ENCODE results near the gene CCL28.

CCL28 gene

GRCh38 chr5:43353668-43354067 is 58.5 kb downstream of the CCL28 start:
- H4K20me1 ChIP-seq (ENCODE audit: insufficient read depth) = no peaks in the 10 kb centered on the region
- no peak for TF ChIP-seq CTCF (conservative IDR thresholded peaks at IDR 0.05; ENCODE audit: low read depth, low read length)

GRCh38 chr5:43352915-43353314 is 59.3 kb downstream of the CCL28 start:
- no peak overlapping the region for H3K4me3 ChIP-seq (IDR thresholded peaks at IDR 0.05; ENCODE audit: insufficient read depth, low read depth, low read length)
- H3K79me2 ChIP-seq (ENCODE audit: insufficient read depth, low read depth) = no peaks in the 10 kb centered on the region
- H4K20me1 ChIP-seq (ENCODE audit: insufficient read depth) = no peaks in the 10 kb centered on the region
- no peak overlapping the region for H3K27ac ChIP-seq
- no peak overlapping the region for H3K4me2 ChIP-seq
- H3K36me3 ChIP-seq (ENCODE audit: insufficient read depth) = no peaks in the 10 kb centered on the region
- TF ChIP-seq CTCF (conservative IDR thresholded peaks at IDR 0.05; ENCODE audit: low read depth, low read length) = no peak
- H2AFZ ChIP-seq (ENCODE audit: low read depth) = no peak overlapping the region
- H3K4me1 ChIP-seq (ENCODE audit: low read depth, poor library complexity, severe bottlenecking) = no peaks in the 10 kb centered on the region
- H3K27me3 ChIP-seq (ENCODE audit: insufficient read depth, low read depth) = no peaks in the 10 kb centered on the region
- no peak overlapping the region for H3K9ac ChIP-seq

More at GRCh38 chr5:43353668-43354067, 58.5 kb downstream of the CCL28 start:
- H3K4me3 ChIP-seq (IDR thresholded peaks at IDR 0.05; ENCODE audit: insufficient read depth, low read depth, low read length) = no peak overlapping the region
- H2AFZ ChIP-seq (ENCODE audit: low read depth) = no peak overlapping the region
- H3K27ac ChIP-seq = no peak overlapping the region
- no peaks in the 10 kb centered on the region for H3K36me3 ChIP-seq (ENCODE audit: insufficient read depth)
- H3K4me2 ChIP-seq = no peak overlapping the region
- no peaks in the 10 kb centered on the region for H3K4me1 ChIP-seq (ENCODE audit: low read depth, poor library complexity, severe bottlenecking)
- H3K27me3 ChIP-seq (ENCODE audit: insufficient read depth, low read depth) = no peaks in the 10 kb centered on the region
- H3K9ac ChIP-seq = no peak overlapping the region
- H3K79me2 ChIP-seq (ENCODE audit: insufficient read depth, low read depth) = no peaks in the 10 kb centered on the region

GRCh38 chr5:43352131-43352530 is 60.1 kb downstream of the CCL28 start:
- H3K4me3 ChIP-seq (IDR thresholded peaks at IDR 0.05; ENCODE audit: insufficient read depth, low read depth, low read length) = no peak overlapping the region
- H3K36me3 ChIP-seq (ENCODE audit: insufficient read depth) = no peaks in the 10 kb centered on the region
- TF ChIP-seq CTCF (conservative IDR thresholded peaks at IDR 0.05; ENCODE audit: low read depth, low read length) = no peak
- H2AFZ ChIP-seq (ENCODE audit: low read depth) = no peak overlapping the region
- H3K79me2 ChIP-seq (ENCODE audit: insufficient read depth, low read depth) = no peaks in the 10 kb centered on the region
- no peaks in the 10 kb centered on the region for H3K4me1 ChIP-seq (ENCODE audit: low read depth, poor library complexity, severe bottlenecking)
- no peaks in the 10 kb centered on the region for H4K20me1 ChIP-seq (ENCODE audit: insufficient read depth)
- no peak overlapping the region for H3K9ac ChIP-seq
- H3K27me3 ChIP-seq (ENCODE audit: insufficient read depth, low read depth) = no peaks in the 10 kb centered on the region
- H3K27ac ChIP-seq = no peak overlapping the region
- no peak overlapping the region for H3K4me2 ChIP-seq

- Histone ChIP-seq H3K27ac (no peak overlapping the region), H3K4me1 (ENCODE audit: low read depth, poor library complexity, severe bottlenecking) (no peaks in the 10 kb centered on the region), H4K20me1 (ENCODE audit: insufficient read depth) (no peaks in the 10 kb centered on the region), H2AFZ (ENCODE audit: low read depth) (no peak overlapping the region), H3K27me3 (ENCODE audit: insufficient read depth, low read depth) (no peaks in the 10 kb centered on the region), H3K4me3 (IDR thresholded peaks at IDR 0.05; ENCODE audit: insufficient read depth, low read depth, low read length) (no peak overlapping the region), H3K9ac (no peak overlapping the region), H3K79me2 (ENCODE audit: insufficient read depth, low read depth) (no peaks in the 10 kb centered on the region), H3K36me3 (ENCODE audit: insufficient read depth) (no peaks in the 10 kb centered on the region), H3K4me2 (no peak overlapping the region)
- no peak for TF ChIP-seq CTCF (conservative IDR thresholded peaks at IDR 0.05; ENCODE audit: low read depth, low read length)
These were observed 63.3 kb downstream of the CCL28 start for GRCh38 chr5:43348861-43349363.

Data from KMS-11 (cell line).